ENCODE results near the gene MPV17L2.
"Not testable (repeated sequence)": the region's sequence is repeated elsewhere in the genome, so short reads cannot be mapped to it uniquely, and the experiment has no call there.

MPV17L2 gene

DNA sequence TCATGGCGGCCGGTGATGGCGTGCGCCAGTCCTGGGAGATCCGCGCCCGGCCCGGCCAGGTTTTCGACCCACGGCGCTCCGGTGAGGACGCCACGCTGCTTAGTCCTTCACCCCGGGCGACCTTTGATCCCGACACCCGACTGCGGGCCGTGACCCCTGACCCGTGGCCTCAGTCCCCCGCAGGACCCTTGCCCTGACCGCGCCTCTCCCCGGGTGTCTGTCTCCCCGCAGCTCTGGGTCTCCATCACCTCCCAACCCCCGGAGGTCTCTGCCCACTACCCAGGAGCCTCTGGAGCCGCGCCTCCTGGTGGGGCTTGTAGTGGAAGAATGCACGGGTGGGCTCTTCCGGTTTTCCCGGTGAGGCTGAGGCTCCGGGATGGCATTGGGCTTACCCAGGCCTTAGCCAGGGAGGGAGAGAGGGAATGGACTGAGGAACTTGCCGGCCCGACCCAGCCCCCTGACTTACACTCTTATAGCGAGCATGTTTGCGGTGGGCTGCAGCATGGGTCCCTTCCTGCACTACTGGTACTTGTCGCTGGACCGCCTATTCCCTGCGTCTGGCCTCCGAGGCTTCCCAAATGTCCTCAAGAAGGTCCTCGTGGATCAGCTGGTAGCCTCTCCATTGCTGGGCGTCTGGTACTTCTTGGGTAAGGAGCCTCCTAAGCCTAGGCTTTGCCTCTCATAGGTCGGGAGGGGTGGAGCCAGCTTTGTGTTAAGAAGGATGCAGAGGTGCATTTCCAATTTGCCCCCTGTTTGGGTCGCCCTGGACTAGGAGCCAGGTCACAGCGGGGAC lies 566 bp downstream of the MPV17L2 start:
- no peak for DNase-seq (ENCODE audit: low spot score)

DNA sequence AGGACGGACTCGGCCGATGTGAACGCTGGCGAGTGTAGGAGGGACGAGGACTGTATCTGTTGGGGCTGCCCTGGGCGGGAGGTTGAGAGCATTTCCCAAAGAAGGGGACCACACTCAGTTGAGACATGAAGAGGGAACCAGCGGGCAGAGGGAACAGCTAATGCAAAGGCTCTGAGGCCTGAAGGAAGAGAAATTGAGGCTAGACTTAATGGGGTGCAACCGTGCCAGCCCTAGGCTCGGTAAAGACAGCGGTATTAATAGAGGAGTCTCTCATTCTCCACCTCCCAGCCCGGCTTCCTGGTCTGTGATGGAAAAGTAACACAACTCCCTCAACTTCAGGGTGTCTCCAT lies 1.1 kb downstream of the MPV17L2 start:
- no peak for DNase-seq (ENCODE audit: low spot score)

DNA sequence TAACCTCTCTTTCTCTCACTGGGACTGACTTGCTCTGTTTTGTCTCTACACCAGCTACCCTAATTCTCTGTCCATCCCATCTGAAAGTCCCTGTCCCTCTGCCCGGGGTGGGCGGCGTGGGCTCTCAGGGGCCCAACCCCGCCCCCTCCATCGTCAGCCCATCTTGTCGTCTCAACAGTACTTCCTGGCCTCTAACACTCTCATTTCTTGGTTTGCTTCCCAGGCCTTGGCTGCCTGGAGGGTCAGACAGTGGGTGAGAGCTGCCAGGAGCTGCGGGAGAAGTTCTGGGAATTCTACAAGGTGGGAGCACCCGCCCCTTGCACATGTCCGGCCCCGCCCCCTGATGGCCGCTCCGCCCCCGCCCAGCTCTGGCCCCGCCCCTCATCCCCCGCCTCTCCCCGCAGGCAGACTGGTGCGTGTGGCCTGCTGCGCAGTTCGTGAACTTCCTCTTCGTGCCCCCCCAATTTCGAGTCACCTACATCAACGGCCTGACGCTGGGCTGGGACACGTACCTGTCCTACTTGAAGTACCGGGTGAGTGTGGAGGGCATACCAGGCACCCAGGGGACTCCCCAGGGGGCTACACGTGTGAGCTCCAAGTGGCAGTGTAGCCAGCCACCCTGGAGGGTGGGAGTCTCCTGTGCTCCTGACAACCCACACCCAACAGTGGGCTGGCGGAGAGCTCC lies 1.7 kb downstream of the MPV17L2 start:
- DNase-seq (ENCODE audit: low spot score), result no peak

DNA sequence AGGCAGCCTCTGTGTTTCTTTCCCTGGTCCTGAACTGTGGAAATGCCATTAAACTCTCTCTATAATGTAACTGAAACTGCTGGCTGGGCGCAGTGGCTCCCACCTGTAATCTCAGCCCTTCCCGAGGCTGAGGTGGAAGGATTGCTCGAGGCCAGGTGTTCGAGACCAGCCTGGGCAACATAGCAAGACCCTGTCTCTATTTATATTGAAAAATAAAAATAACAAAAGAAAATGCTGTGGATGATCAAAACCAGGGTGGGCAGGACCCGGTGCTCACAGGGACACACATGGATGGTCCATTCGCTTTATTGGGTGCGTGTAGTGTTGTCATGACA lies 3.5 kb downstream of the MPV17L2 start:
- DNase-seq (ENCODE audit: low spot score), result no peak

- no peak for DNase-seq (ENCODE audit: low spot score)
These were observed 4.3 kb downstream of the MPV17L2 start for GRCh38 chr19:18197306-18197705.

DNA sequence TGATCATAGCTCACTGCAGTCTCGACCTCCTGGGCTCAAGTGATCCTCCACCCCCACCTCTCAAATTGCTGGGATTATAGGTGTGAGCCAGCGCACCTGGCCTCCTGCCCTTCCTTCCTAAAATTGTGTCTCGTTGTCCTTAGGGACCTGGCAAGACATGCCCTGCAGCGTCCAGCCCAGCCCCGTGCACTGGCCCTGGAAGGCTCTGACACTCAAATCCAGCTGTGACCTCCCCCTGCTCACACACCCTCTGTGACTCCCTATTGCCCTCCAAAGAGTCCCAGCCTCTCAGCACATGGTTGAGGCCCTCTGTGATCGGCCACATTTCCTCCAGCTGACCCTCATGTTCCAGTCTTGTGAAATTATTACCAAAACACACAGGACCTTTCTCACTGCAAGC lies 4.9 kb downstream of the MPV17L2 start:
- no peak for DNase-seq (ENCODE audit: low spot score)

- no peak for DNase-seq (ENCODE audit: low spot score)
These were observed 5.4 kb downstream of the MPV17L2 start for GRCh38 chr19:18198374-18198773.

- no peak for DNase-seq (ENCODE audit: low spot score)
These were observed 9.4 kb downstream of the MPV17L2 start for GRCh38 chr19:18202397-18202777.

DNA sequence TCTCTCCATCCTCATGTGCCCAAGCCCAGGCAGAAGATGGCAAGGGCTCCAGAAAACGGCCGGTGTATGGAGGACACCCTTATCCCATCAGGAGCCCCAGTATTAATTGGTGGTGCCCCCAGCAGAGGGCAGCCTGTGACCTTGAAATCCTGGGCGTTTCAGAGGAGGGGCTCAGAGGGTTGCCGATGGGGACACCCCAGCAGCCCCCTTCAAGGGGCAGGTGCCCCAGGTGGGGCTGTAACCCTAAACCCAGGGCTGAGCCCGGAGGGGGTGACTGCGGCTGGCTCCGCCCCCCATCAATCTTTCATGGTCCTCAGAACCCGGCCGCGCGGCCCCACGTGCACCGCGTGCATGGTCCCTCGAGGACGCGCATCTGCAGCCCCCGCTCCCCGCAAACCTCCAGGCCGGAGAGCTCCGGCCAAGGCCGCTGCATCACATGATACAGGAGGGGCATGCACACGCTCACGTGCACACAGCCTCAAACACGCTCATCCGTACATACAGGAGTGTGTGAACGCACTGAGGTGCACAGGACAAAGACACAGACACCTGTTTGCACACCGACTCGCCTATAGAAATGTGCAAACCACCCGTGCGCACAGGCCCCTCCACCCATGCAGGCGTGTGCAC lies 9.9 kb downstream of the MPV17L2 start:
- DNase-seq (ENCODE audit: low spot score), result no peak

- DNase-seq (ENCODE audit: low spot score), result peak; percentile 77
These were observed 10.4 kb downstream of the MPV17L2 start for GRCh38 chr19:18203408-18203862.

- DNase-seq (ENCODE audit: low spot score), result peak; percentile 99
These were observed 10.9 kb downstream of the MPV17L2 start, which contains the start of gene RAB3A for GRCh38 chr19:18203863-18204393. TSS of gene RAB3A (minus strand) at chr19:18204042. CDS start at chr19:18202740, 1,302 bp downstream.

GRCh38 chr19:18204394-18205199 lies 11.6 kb downstream of the MPV17L2 start:
- no peak for DNase-seq (ENCODE audit: low spot score)

GRCh38 chr19:18205200-18205892 lies 12.3 kb downstream of the MPV17L2 start:
- peak; percentile 86 for DNase-seq (ENCODE audit: low spot score)

DNA sequence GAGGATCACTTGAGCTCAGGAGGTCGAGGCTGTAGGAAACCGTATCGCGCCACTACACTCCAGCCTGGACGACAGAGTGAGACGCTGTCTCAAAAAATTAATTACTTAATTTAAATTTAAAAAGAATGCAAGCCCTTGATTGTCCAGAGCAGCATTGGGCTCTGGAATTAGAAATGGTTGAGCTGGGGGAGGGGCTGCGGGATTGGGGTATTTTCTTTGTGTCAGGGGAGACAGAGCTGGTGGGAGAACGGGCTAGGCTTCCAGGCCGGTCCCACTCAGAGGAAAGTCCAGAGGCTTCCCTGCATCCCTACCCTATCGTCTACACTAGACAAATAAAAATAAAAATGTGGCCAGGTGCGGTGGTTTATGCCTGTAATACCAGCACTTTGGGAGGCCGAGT lies 13.0 kb downstream of the MPV17L2 start:
- no peak for DNase-seq (ENCODE audit: low spot score)

GRCh38 chr19:18208098-18208951 lies 15.3 kb downstream of the MPV17L2 start:
- no peak for DNase-seq (ENCODE audit: low spot score)

- DNase-seq (ENCODE audit: low spot score), result not testable (repeated sequence)
These were observed 16.9 kb downstream of the MPV17L2 start for GRCh38 chr19:18209912-18210311.

- DNase-seq (ENCODE audit: low spot score), result no peak
These were observed 18.7 kb downstream of the MPV17L2 start for GRCh38 chr19:18211683-18212082.

DNA sequence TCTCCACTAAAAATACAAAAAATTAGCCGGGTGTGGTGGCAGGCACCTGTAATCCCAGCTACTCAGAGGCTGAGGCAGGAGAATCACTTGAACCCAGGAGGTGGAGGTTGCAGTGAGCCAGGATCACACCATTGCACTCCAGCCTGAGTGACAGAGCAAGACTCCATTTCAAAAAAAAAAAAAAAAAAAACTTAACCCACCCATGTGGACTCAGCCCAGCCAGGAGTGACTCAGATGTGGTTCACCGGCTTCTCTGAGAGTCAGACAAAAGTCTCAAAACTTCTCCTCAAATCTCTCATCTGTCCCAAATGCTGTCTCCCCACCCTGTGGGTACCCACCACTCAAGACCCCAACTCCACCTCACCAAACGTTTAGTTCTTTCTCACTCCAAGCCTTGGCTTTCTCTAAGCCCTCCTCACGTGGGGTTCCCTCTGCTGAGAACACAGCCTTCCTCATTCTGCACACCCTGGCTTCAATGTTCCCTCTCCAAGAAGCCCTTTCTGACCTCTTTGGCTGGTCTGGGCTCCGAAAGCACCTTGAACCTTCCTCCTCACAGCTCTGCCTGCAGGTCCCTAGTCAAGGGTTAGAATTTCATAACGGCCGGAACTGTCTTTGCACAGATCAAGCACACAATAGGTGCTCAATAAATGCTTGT lies 21.9 kb downstream of the MPV17L2 start:
- no peak for DNase-seq (ENCODE audit: low spot score)

DNA sequence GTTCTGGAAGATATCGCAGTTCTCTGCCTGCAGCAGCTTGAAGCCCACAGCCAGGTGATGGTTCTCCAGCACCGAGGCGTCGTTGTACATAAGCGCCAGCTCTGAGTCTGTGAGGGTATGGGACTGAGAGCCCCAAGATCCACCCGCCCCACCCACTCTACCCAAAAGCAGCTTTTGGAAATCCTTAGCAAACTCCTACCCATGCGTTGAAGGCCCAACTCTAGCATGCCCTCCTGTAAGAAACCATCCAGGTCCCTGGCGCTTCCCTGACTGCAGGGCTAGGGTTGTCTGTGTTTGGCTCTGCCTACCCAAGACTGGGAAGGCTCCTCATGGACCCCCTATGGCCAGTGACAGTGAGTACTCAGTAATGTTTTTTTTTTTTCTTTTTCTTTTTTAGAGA lies 23.8 kb downstream of the MPV17L2 start:
- no peak for DNase-seq (ENCODE audit: low spot score)

GRCh38 chr19:18218159-18218558 lies 25.1 kb downstream of the MPV17L2 start:
- DNase-seq (ENCODE audit: low spot score), result no peak
